ENCODE measurements around the gene ISX.

Gene ISX

DNA sequence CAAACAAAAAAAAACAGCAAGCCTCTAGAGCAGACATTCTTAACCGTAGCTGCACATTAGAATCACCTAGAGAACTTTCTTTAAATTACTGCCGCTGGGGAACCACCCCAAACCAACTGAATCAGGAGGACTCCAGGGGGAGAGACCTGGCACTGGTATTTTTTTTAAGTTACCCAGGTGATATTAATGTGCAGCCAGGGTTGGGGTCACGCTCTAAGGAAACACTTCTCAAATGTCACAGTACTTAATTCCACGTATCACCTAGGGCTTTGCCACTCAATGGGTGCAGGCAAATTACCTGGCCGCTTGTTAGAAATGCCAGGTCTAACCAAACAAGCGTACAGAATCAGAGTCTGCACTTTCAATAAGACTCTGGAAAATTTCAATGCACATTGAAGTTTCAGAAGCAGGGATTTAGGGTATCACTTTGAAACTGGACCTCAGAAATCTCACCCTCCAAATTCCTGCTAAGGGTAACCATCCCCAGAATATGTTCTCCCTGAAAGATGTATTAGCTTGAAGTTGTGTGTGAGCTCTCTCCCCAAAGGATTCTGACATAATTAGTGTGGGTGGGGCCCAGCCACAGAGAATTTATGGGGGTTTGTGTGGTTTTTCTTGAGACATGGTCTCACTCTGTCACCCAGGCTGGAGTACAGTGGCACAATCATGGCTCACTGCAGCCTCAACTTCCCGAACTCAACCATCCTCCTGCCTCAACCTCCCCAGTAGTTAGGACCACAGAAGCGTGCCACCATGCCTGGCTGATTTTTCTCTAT is 12.7 kb upstream of the ISX start:
- no peak for DNase-seq

GRCh38 chr22:35054064-35054463 is 11.9 kb upstream of the ISX start:
- no peak for DNase-seq

DNA sequence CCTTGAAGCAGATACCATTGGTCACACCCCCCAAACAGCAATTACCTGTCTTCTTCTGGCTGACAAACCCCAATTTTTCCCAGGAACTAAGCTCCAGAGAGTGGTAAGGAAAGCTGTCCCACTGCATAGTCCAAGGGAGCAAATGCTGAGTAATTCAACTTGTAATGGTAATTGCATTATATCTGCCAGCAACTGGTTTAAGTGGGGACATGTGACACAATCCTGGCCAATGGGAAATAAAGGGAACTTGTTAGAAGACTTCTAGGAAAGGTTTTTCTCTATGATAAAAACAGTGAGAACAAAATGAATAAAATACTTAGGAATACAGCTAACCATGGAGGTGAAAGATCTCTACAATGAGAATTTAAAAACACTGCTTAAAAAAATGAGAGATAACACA is 9.5 kb upstream of the ISX start:
- no peak for DNase-seq

- no peak for DNase-seq
Observed at GRCh38 chr22:35057155-35057554, 8.8 kb upstream of the ISX start.

DNA sequence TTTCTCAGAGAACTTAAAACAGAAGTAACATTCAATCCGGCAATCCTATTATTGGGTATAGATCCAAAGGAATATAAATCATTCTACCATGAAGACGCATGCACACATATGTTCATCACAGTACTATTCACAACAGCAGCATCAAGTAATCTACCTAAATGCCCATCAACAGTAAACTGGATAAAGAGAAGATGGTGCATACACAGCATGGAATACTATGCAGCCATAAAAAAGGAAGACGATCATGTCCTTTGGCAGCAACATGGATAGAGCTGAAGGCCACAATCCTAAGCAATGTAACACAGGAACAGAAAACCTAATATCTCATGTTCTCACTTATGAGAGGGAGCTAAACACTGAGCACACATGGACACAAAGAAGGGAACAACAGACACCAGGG is 6.3 kb upstream of the ISX start:
- no peak for DNase-seq

GRCh38 chr22:35064664-35065063 is 1.3 kb upstream of the ISX start:
- no peak for DNase-seq

GRCh38 chr22:35065183-35065582 is 775 bp upstream of the ISX start:
- DNase-seq = no peak

DNA sequence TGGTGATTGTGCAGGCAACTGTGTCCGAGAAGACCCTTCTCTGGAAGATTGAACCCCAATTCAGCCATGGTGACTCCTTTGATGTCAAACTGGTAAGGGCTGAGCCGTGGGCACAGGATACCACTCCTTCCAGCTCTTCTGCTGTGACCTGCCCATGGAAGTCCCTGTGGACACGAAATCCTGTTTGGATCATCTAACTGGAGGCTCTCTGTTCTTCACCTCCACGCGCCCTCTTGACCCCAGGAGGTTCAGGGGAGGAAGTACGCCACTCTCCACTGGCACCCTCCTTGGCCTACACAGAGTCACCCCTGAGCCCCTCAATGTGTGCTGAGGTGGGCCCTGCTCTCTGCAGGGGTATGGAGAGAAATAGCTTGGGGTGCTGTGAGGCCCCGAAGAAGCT is 810 bp downstream of the ISX start:
- DNase-seq = no peak

GRCh38 chr22:35069541-35069940 is 3.6 kb downstream of the ISX start:
- no peak for DNase-seq

GRCh38 chr22:35070451-35071093 is 4.6 kb downstream of the ISX start:
- DNase-seq = no peak

DNA sequence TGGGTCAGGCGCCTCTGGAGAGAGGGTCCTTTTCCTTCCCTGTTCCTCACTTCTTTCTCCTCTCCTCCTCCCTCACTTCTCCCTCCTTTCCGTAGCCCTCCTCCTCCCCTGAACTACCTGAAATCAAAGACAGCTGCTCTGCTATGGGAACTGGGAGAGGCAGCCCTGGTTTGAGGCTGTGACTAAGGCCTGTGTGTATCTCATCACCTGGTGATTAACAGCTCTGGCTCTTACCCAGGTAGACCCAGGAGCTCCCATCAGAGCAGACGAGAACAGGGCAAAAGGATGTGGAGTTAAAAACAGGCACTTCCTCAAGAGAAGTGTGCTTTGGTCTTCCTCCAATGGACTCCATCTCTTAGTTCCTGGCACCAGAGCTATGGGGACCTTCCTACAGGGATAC is 5.8 kb downstream of the ISX start:
- no peak for DNase-seq

DNA sequence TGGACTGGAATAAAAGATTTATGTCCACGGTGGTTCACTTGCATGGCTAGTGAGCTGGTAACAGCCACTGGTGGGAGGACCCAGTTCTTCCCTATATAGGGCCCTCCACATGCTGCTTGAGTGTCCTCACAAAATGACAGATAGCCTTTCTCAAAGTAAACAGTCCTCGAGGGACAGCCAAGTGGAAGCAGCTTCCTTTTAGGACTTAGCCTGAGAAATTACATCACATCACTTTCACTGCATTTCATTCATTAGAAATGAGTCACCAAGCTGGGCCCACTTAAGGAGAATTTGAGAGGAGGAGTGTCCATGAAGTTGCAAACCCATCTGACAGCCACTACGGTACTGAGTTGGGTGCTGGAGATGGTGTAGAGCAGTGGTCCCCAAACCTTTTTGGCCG is 7.0 kb downstream of the ISX start:
- DNase-seq = no peak

DNA sequence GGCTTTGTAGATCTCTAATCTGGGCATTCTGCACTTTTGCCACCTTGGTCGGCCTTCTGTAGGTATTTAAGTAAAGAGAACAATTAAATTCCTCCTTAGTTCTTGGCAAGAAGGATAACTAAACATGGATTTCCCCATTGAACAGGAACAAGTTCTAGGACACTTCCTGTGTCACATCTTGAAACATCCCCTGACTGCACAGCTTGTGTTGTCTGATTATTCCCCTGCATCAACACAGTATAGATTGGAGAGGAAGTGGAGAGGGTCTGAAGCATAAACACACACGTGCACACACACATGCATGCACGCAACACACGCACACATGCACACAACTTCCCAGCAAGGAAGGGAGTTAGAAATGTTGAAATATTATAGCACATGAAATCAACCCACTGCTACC is 8.6 kb downstream of the ISX start:
- DNase-seq = no peak

- no peak for DNase-seq
Observed at GRCh38 chr22:35076630-35077029, 10.7 kb downstream of the ISX start.

- DNase-seq = no peak
Observed at GRCh38 chr22:35085621-35086020, 19.7 kb downstream of the ISX start.

DNA sequence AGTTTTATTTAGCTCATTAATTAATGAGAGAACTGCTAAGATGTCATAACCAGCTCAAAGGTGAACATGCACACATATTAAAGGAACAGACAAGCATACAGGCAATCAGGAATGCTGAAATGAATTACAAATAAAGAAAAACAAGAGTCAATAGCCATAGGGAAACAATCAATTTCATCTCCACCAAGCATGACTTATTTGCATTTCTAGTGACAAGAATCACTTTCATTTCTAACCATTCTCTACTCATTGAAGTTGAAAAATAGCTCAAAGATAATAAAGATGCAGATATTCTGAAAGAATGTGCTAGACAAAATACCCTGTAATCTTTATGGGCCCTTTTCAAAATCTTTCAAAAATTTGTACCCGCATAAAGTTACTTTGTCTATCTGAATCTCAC is 23.2 kb downstream of the ISX start:
- no peak for DNase-seq

GRCh38 chr22:35092406-35092805 is 26.4 kb downstream of the ISX start:
- DNase-seq = no peak

GRCh38 chr22:35098921-35099320 is 33.0 kb downstream of the ISX start:
- DNase-seq = no peak

DNA sequence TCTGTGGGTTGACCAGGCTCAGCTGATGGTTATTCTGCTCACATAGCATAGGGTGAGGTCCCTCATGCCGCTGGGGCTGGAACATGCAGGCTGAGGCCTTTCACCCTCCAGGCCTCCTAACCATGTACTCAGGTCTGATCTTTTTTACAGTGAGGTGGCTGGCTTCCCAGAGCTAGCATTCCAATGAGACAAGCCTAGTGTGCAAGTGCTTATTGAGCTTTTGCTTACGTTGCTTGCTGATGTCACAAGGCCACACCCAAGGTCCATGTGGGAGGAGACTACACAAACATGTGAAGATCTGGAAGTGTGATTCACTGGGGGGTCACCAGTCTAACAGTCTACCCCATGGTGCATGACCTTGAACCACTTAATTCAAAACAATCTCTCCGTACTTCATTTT is 33.9 kb downstream of the ISX start:
- DNase-seq = no peak

GRCh38 chr22:35102663-35103062 is 36.7 kb downstream of the ISX start:
- no peak for DNase-seq

DNA sequence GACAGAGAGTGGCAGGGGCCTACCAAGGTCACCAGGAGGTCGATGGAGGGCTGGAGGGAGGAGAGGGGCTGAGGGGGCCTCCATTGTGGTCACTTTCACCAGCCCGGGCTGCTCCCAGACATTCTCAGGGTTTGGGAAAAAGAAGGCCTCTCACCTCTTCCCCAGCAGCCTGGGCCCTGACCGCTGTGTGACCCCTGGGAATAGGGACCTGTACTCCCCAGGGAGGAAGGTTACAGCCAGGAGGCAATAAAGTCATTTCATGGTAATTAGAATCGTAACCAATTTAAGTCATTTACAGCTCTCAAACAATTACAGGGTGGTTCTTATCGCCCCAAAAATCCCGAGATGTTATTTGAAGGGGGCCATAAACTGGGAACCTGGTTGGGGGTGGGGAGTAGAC is 37.8 kb downstream of the ISX start:
- DNase-seq = no peak

DNA sequence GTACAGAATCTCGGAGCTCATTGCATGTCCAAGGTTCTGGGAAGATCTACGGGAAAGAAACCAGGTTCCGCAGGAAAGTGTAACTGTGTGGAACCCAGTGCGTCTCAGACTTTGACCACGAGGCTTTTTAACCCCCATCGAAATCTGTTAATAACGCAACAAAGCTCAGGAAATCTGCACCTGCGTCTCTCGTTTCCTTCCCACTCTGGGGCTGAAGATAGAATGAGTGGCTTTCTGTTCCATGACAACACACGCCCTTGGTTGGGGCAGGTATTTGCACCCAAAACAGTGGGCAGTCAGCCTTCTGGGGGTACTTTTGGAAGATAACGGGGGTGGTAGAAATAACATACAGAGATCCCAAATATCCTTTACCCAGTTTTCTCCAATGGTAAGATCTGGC is 38.5 kb downstream of the ISX start:
- no peak for DNase-seq

DNA sequence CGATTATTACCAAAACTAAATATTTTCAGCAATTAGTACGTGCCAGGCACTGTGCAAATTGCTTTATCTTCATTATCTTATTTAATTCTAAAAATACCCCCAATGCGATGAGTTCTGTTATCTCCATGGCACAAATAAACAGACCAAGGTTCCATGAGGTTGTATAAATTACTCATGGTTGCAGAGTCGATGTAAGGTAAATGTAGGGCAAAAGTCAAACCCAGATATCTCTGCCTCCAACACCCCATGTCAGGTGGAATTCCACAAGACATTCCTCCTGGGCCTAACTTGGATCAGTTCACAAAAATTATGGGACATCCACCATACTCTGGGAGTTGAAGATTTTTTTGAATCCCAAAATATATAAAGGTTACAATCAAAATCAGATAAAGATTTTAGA is 43.7 kb downstream of the ISX start:
- no peak for DNase-seq

- no peak for DNase-seq
Observed at GRCh38 chr22:35111244-35111643, 45.3 kb downstream of the ISX start.

DNA sequence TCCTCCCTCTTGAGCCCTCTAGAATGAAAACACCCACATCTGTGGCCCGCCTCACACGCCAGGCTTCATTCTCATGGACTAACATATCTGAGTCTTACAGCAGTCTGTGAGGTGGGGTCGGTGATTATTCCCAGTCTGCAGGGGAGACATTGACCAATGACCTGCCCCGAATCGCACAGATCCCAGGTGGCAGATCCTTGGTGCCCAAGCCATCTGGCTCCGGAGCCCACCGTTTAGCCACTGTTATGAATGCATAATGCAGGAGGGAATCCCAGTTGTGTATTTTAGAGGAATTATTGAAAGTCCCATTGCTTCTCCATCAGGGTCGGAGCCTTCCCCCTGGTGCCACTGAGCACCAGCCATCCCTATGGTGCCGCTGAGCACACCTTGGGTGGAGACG is 47.4 kb downstream of the ISX start:
- no peak for DNase-seq
